ENCODE measurements around the gene THADA. TPM values are rescaled to one million over a fixed set of nuclear protein-coding genes. Genes with fewer than 3 reads are reported as not detected.

The THADA gene
- total RNA-seq, 1 experiment from 2014 or later = 20.1 TPM

- no peaks in the 10 kb centered on the region for H3K4me1 ChIP-seq (ENCODE audit: insufficient read depth, low read length)
- Mint-ChIP-seq H3K4me1 (no peaks in the 10 kb centered on the region), H3K4me3 (no peak overlapping the region), H3K9me3 (peaks cover 0 to 2% of the 10 kb centered on the region in 2 experiments; a peak in 2 of 5 replicates), H3K27ac (no peak overlapping the region), H3K27me3 (ENCODE audit: low read depth) (no peaks in the 10 kb centered on the region), H3K36me3 (ENCODE audit: insufficient read depth in 1 of 3, low read depth in 3 of 3) (peaks cover 2 to 7% (median 4%) of the 10 kb centered on the region in 3 experiments; a peak in 6 of 7 replicates)
- H3K18ac ChIP-seq (ENCODE audit: insufficient read length, low read depth, low read length) = no peak overlapping the region
- no peak overlapping the region for H3K23ac ChIP-seq (ENCODE audit: insufficient read length, low read depth, low read length)
- no peaks in the 10 kb centered on the region for H4K20me1 ChIP-seq (ENCODE audit: control insufficient read depth, insufficient read depth, insufficient read length)
- no peaks in the 10 kb centered on the region for H3K23me2 ChIP-seq (ENCODE audit: insufficient read length, low read depth, low read length, poor library complexity, severe bottlenecking)
- H4K8ac ChIP-seq (replicated peaks; ENCODE audit: insufficient read length, low read depth, low read length) = no peak overlapping the region
- H3K4me2 ChIP-seq (ENCODE audit: insufficient read depth, insufficient read length, low read length) = no peak overlapping the region
- TF ChIP-seq, protein P1, sequence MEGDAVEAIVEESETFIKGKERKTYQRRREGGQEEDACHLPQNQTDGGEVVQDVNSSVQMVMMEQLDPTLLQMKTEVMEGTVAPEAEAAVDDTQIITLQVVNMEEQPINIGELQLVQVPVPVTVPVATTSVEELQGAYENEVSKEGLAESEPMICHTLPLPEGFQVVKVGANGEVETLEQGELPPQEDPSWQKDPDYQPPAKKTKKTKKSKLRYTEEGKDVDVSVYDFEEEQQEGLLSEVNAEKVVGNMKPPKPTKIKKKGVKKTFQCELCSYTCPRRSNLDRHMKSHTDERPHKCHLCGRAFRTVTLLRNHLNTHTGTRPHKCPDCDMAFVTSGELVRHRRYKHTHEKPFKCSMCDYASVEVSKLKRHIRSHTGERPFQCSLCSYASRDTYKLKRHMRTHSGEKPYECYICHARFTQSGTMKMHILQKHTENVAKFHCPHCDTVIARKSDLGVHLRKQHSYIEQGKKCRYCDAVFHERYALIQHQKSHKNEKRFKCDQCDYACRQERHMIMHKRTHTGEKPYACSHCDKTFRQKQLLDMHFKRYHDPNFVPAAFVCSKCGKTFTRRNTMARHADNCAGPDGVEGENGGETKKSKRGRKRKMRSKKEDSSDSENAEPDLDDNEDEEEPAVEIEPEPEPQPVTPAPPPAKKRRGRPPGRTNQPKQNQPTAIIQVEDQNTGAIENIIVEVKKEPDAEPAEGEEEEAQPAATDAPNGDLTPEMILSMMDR (conservative IDR thresholded peaks at IDR 0.05) = no peak
- no peak overlapping the region for H2AK5ac ChIP-seq (ENCODE audit: insufficient read length, low read length)
- no peaks in the 10 kb centered on the region for H3K79me1 ChIP-seq (ENCODE audit: insufficient read depth, low read depth, low read length, poor library complexity, severe bottlenecking)
- no peak overlapping the region for H3K9ac ChIP-seq (ENCODE audit: extremely low read depth, insufficient read length, low read length)
- no peak overlapping the region for H2BK12ac ChIP-seq (ENCODE audit: insufficient read length, low read depth, low read length)
- H2BK15ac ChIP-seq (ENCODE audit: low read depth, low read length) = no peak overlapping the region
- WGBS (ENCODE audit: extremely low coverage, insufficient read length, low lambda C conversion rate) = no CpG with 5 or more reads among the region's 1 CpG
- H2AFZ ChIP-seq (ENCODE audit: low read length) = no peak overlapping the region
- H3K9me3 ChIP-seq (ENCODE audit: control insufficient read depth, low read depth, low read length) = no peaks in the 10 kb centered on the region
- H3K27ac ChIP-seq (ENCODE audit: insufficient read length, low read depth, low read length) = no peak overlapping the region
- no peaks in the 10 kb centered on the region for H3K27me3 ChIP-seq (ENCODE audit: insufficient read depth, low read length)
- no peak overlapping the region for H4K5ac ChIP-seq (ENCODE audit: insufficient read length, low read depth, low read length)
- H2BK5ac ChIP-seq (ENCODE audit: insufficient read length, low read length) = no peak overlapping the region
- H2BK120ac ChIP-seq (ENCODE audit: low read depth, low read length, poor library complexity, severe bottlenecking) = no peak overlapping the region
- H4K91ac ChIP-seq (ENCODE audit: insufficient read length, low read depth, low read length) = no peak overlapping the region
- no peak for DNase-seq
- H3K4ac ChIP-seq (ENCODE audit: low read depth, low read length) = no peak overlapping the region
- H3K14ac ChIP-seq (ENCODE audit: insufficient read depth, low read length) = no peak overlapping the region
- no peak overlapping the region for H2BK20ac ChIP-seq (ENCODE audit: low read depth, low read length, poor library complexity, severe bottlenecking)
- H3K79me2 ChIP-seq (ENCODE audit: insufficient read depth, low read length) = no peaks in the 10 kb centered on the region
- H3T11ph ChIP-seq (ENCODE audit: low read length) = no peak overlapping the region
- no peak overlapping the region for H3K56ac ChIP-seq (ENCODE audit: insufficient read length, low read depth, low read length)
These were observed 159.4 kb downstream of the THADA start for GRCh38 chr2:43436431-43436830.

All from H9 (cell line).